Measurements from ENCODE around the gene RELN.

Gene RELN

GRCh38 chr7:103773726-103774125, 215.7 kb downstream of the RELN start:
- no peak overlapping the region for H3K4me3 ChIP-seq (ENCODE audit: low read length)
- H3K27ac ChIP-seq (ENCODE audit: low read depth, low read length): no peak overlapping the region
- no peaks in the 10 kb centered on the region for H3K36me3 ChIP-seq (ENCODE audit: control insufficient read depth, insufficient read depth, low read length)
- no peak overlapping the region for H3K9ac ChIP-seq (ENCODE audit: low read length)
- no peaks in the 10 kb centered on the region for H3K27me3 ChIP-seq (ENCODE audit: control insufficient read depth, insufficient read depth, low read length)
- H3K4me1 ChIP-seq (ENCODE audit: control insufficient read depth, insufficient read depth, low read length): no peaks in the 10 kb centered on the region

DNA sequence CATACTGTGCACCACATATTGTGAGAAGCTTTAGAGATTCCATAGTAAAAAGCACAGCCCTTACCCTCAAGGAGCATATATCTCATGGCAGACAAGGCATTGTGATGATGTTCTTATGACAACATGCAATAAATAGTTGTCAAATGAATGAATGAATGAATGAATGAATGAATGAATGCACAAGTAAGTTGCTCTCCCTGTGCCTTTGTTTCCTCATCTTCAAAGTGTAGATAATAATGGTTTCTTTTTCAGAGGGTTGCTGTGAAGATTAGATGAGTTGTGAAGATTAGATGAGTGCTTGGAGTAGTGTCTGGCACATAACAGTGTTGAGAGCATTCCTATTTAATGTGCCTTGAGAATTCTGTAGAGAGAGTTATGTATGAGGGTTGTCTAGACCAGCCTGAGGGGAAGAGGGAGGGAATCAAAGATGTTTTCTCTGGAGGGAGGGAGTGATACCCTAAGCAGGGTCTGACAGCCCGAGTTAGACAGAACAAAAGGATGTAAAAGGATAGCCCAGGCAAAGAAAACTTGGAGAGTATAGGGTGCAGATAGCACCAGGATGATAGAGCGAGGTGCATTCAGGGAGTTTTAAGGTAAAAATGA, 217.2 kb downstream of the RELN start:
- Histone ChIP-seq H3K9ac (ENCODE audit: low read length) (no peak overlapping the region), H3K4me1 (ENCODE audit: control insufficient read depth, insufficient read depth, low read length) (no peaks in the 10 kb centered on the region), H3K27me3 (ENCODE audit: control insufficient read depth, insufficient read depth, low read length) (no peaks in the 10 kb centered on the region), H3K36me3 (ENCODE audit: control insufficient read depth, insufficient read depth, low read length) (no peaks in the 10 kb centered on the region), H3K27ac (ENCODE audit: low read depth, low read length) (no peak overlapping the region), H3K4me3 (ENCODE audit: low read length) (no peak overlapping the region)

DNA sequence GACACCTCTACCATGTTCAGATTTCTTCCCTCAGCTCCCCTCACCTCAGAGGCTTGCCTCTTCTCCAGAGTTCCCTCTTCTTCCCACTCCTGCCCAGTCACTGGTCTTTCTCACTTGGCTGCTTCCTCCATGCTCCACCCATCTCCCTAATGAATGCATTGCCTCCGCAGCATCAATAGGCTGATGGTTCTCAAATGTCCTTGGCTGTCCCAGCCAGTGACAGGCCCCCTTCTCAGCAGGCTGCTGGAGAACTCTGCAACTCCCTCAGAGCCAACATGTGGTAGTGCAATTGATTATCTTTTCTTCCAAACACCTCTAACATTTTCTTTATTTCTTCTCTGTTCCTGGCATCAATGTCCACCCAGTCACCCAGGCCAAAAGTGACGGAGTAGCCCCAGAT, 218.2 kb downstream of the RELN start:
- Histone ChIP-seq H3K9ac (ENCODE audit: low read length) (no peak overlapping the region), H3K36me3 (ENCODE audit: control insufficient read depth, insufficient read depth, low read length) (no peaks in the 10 kb centered on the region), H3K4me1 (ENCODE audit: control insufficient read depth, insufficient read depth, low read length) (no peaks in the 10 kb centered on the region), H3K27me3 (ENCODE audit: control insufficient read depth, insufficient read depth, low read length) (no peaks in the 10 kb centered on the region), H3K27ac (ENCODE audit: low read depth, low read length) (no peak overlapping the region), H3K4me3 (ENCODE audit: low read length) (no peak overlapping the region)

GRCh38 chr7:103766660-103767059, 222.8 kb downstream of the RELN start:
- H3K4me1 ChIP-seq (ENCODE audit: control insufficient read depth, insufficient read depth, low read length): no peaks in the 10 kb centered on the region
- H3K36me3 ChIP-seq (ENCODE audit: control insufficient read depth, insufficient read depth, low read length): no peaks in the 10 kb centered on the region
- H3K27me3 ChIP-seq (ENCODE audit: control insufficient read depth, insufficient read depth, low read length): no peaks in the 10 kb centered on the region
- H3K4me3 ChIP-seq (ENCODE audit: low read length): no peak overlapping the region
- no peak overlapping the region for H3K9ac ChIP-seq (ENCODE audit: low read length)
- no peak overlapping the region for H3K27ac ChIP-seq (ENCODE audit: low read depth, low read length)

DNA sequence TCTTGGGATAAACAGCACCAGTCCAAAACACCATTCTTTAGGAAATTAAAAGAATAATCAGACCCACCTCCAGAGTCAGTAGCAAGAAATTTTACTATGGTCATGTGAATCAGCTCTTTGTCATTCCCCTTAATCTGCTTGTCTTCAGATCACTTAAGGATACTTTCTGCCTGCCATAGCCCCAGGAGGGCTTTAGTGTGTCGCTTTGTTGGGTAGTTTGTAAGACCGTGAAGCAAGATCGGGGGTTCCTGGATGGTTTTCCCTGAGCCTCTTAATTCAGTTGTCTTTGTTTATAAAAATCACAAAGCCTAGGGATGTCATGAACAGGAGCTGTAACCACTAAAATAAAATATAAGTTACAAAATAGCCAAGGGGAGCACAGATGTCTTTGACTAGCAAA, 223.6 kb downstream of the RELN start:
- Histone ChIP-seq H3K4me3 (ENCODE audit: low read length) (no peak overlapping the region), H3K27me3 (ENCODE audit: control insufficient read depth, insufficient read depth, low read length) (no peaks in the 10 kb centered on the region), H3K9ac (ENCODE audit: low read length) (no peak overlapping the region), H3K36me3 (ENCODE audit: control insufficient read depth, insufficient read depth, low read length) (no peaks in the 10 kb centered on the region), H3K4me1 (ENCODE audit: control insufficient read depth, insufficient read depth, low read length) (no peaks in the 10 kb centered on the region), H3K27ac (ENCODE audit: low read depth, low read length) (no peak overlapping the region)

GRCh38 chr7:103764901-103765300, 224.6 kb downstream of the RELN start:
- H3K36me3 ChIP-seq (ENCODE audit: control insufficient read depth, insufficient read depth, low read length): no peaks in the 10 kb centered on the region
- H3K27ac ChIP-seq (ENCODE audit: low read depth, low read length): no peak overlapping the region
- H3K4me1 ChIP-seq (ENCODE audit: control insufficient read depth, insufficient read depth, low read length): no peaks in the 10 kb centered on the region
- H3K4me3 ChIP-seq (ENCODE audit: low read length): no peak overlapping the region
- H3K9ac ChIP-seq (ENCODE audit: low read length): no peak overlapping the region
- no peaks in the 10 kb centered on the region for H3K27me3 ChIP-seq (ENCODE audit: control insufficient read depth, insufficient read depth, low read length)

DNA sequence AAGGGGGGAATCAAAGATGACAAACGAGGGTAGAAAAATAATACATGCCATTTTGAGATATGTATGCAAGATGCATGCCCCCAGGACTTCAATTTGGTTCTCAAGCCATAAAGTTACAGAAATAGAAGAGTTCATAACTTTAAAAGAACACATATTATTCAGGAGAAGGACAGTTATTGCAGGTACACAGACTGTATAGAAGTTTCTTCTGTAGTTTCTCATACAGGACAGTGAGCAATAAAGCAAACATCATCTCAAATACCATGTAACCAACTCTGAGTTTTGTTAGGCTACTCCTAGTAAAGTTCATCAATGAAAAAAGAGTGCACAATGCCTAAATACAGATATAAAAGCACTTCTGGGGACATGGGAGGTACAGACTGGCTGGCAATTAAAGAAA, 226.6 kb downstream of the RELN start:
- Histone ChIP-seq H3K4me1 (ENCODE audit: control insufficient read depth, insufficient read depth, low read length) (no peaks in the 10 kb centered on the region), H3K36me3 (ENCODE audit: control insufficient read depth, insufficient read depth, low read length) (no peaks in the 10 kb centered on the region), H3K4me3 (ENCODE audit: low read length) (no peak overlapping the region), H3K27ac (ENCODE audit: low read depth, low read length) (no peak overlapping the region), H3K27me3 (ENCODE audit: control insufficient read depth, insufficient read depth, low read length) (no peaks in the 10 kb centered on the region), H3K9ac (ENCODE audit: low read length) (no peak overlapping the region)

GRCh38 chr7:103762065-103762760, 227.2 kb downstream of the RELN start:
- H3K9ac ChIP-seq (ENCODE audit: low read length): no peak overlapping the region
- no peaks in the 10 kb centered on the region for H3K27me3 ChIP-seq (ENCODE audit: control insufficient read depth, insufficient read depth, low read length)
- no peak overlapping the region for H3K4me3 ChIP-seq (ENCODE audit: low read length)
- no peaks in the 10 kb centered on the region for H3K4me1 ChIP-seq (ENCODE audit: control insufficient read depth, insufficient read depth, low read length)
- no peaks in the 10 kb centered on the region for H3K36me3 ChIP-seq (ENCODE audit: control insufficient read depth, insufficient read depth, low read length)
- H3K27ac ChIP-seq (ENCODE audit: low read depth, low read length): no peak overlapping the region

GRCh38 chr7:103752995-103753394, 236.5 kb downstream of the RELN start:
- Histone ChIP-seq H3K9ac (ENCODE audit: low read length) (no peak overlapping the region), H3K4me3 (ENCODE audit: low read length) (no peak overlapping the region)

DNA sequence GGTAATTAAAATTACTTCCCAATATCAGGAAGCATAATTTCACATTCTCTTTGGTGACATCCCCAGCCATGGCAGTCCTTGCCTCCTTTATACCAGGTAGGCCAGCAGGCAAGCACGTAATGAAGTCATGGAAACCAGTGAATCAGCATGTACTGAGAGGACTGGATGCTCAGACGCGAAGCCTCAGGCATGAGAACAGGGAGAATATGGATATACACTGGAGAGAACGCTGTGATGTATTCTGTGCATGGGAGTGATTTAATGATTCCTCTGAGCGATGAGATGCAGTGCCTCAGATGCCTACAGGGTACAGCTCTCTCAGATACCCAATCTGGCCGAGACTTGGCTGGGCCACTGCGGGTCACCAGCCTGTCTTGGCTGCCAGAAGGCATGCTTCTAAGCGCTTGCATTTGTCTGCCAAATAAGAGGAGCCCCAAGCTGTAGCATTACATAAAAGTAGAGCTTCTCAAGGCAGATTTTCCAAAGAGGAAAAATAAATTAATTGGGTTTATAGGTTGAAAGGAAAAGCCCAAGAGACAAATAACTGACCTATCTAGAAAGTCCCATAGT, 238.1 kb downstream of the RELN start:
- H3K27me3 ChIP-seq (ENCODE audit: control insufficient read depth, insufficient read depth, low read length): no peaks in the 10 kb centered on the region
- H3K9ac ChIP-seq (ENCODE audit: low read length): no peak overlapping the region
- no peaks in the 10 kb centered on the region for H3K4me1 ChIP-seq (ENCODE audit: control insufficient read depth, insufficient read depth, low read length)

More at GRCh38 chr7:103752995-103753394, 236.5 kb downstream of the RELN start:
- Histone ChIP-seq H3K36me3 (ENCODE audit: control insufficient read depth, insufficient read depth, low read length) (no peaks in the 10 kb centered on the region), H3K27me3 (ENCODE audit: control insufficient read depth, insufficient read depth, low read length) (no peaks in the 10 kb centered on the region), H3K4me1 (ENCODE audit: control insufficient read depth, insufficient read depth, low read length) (no peaks in the 10 kb centered on the region), H3K27ac (ENCODE audit: low read depth, low read length) (no peak overlapping the region)

DNA sequence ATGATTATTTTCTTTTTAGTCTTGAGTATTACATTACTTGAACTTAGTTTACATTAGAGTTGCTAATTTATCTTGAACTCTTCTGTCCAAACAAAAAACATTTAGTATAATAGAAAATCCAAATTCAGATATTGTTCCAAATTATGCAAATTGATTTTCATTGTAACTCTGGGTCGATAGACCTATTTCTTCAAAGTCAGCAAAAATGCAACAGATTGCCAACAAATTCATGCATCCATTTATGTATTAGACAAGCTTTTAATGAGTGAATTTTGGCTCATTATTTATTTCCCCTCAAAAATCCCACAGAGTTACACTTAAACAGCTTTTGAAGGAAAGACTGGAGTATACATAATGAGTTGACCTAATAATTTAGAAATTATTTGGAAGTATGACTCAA, 240.8 kb downstream of the RELN start:
- no peak overlapping the region for H3K4me3 ChIP-seq (ENCODE audit: low read length)
- no peaks in the 10 kb centered on the region for H3K4me1 ChIP-seq (ENCODE audit: control insufficient read depth, insufficient read depth, low read length)
- no peaks in the 10 kb centered on the region for H3K36me3 ChIP-seq (ENCODE audit: control insufficient read depth, insufficient read depth, low read length)
- H3K27ac ChIP-seq (ENCODE audit: low read depth, low read length): no peak overlapping the region
- H3K9ac ChIP-seq (ENCODE audit: low read length): no peak overlapping the region
- no peaks in the 10 kb centered on the region for H3K27me3 ChIP-seq (ENCODE audit: control insufficient read depth, insufficient read depth, low read length)

More for the DNA sequence above, 238.1 kb downstream of the RELN start:
- H3K4me3 ChIP-seq (ENCODE audit: low read length): no peak overlapping the region
- no peaks in the 10 kb centered on the region for H3K36me3 ChIP-seq (ENCODE audit: control insufficient read depth, insufficient read depth, low read length)
- H3K27ac ChIP-seq (ENCODE audit: low read depth, low read length): no peak overlapping the region

- Histone ChIP-seq H3K27me3 (ENCODE audit: control insufficient read depth, insufficient read depth, low read length) (no peaks in the 10 kb centered on the region), H3K4me3 (ENCODE audit: low read length) (no peak overlapping the region), H3K27ac (ENCODE audit: low read depth, low read length) (no peak overlapping the region), H3K4me1 (ENCODE audit: control insufficient read depth, insufficient read depth, low read length) (no peaks in the 10 kb centered on the region), H3K36me3 (ENCODE audit: control insufficient read depth, insufficient read depth, low read length) (no peaks in the 10 kb centered on the region), H3K9ac (ENCODE audit: low read length) (no peak overlapping the region)
Observed at GRCh38 chr7:103735377-103735776, 254.1 kb downstream of the RELN start.

- no peaks in the 10 kb centered on the region for H3K4me1 ChIP-seq (ENCODE audit: control insufficient read depth, insufficient read depth, low read length)
- no peak overlapping the region for H3K4me3 ChIP-seq (ENCODE audit: low read length)
- no peaks in the 10 kb centered on the region for H3K27me3 ChIP-seq (ENCODE audit: control insufficient read depth, insufficient read depth, low read length)
- no peak overlapping the region for H3K9ac ChIP-seq (ENCODE audit: low read length)
- no peaks in the 10 kb centered on the region for H3K36me3 ChIP-seq (ENCODE audit: control insufficient read depth, insufficient read depth, low read length)
- H3K27ac ChIP-seq (ENCODE audit: low read depth, low read length): no peak overlapping the region
Observed at GRCh38 chr7:103731169-103731568, 258.3 kb downstream of the RELN start.

All from rectal smooth muscle tissue (tissue), 1 donor.